ENCODE measurements around the gene KCNQ1OT1.

KCNQ1OT1 gene

GRCh38 chr11:2666828-2667570, 32.8 kb downstream of the KCNQ1OT1 start:
- DNase-seq (ENCODE audit: low read depth): no peak

DNA sequence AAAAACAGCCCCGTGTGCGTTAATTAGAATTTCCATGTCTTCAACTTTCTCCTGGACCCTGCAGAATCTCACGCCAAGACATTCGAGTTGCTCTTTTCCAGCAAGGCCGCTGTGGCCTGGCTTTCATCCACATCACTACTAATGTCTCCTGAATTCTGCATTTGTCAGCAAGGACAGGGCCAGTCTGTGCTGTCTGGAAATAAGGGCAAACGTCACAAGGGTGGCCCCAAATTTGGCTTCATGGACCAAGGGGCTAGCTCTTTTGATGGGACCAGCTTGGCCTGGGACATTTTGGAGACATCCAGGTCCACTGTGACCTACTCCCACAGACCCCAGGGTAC, 33.4 kb downstream of the KCNQ1OT1 start:
- DNase-seq (ENCODE audit: low read depth): no peak

- DNase-seq (ENCODE audit: low read depth): no peak
Observed at GRCh38 chr11:2665526-2666400, 34.0 kb downstream of the KCNQ1OT1 start.

DNA sequence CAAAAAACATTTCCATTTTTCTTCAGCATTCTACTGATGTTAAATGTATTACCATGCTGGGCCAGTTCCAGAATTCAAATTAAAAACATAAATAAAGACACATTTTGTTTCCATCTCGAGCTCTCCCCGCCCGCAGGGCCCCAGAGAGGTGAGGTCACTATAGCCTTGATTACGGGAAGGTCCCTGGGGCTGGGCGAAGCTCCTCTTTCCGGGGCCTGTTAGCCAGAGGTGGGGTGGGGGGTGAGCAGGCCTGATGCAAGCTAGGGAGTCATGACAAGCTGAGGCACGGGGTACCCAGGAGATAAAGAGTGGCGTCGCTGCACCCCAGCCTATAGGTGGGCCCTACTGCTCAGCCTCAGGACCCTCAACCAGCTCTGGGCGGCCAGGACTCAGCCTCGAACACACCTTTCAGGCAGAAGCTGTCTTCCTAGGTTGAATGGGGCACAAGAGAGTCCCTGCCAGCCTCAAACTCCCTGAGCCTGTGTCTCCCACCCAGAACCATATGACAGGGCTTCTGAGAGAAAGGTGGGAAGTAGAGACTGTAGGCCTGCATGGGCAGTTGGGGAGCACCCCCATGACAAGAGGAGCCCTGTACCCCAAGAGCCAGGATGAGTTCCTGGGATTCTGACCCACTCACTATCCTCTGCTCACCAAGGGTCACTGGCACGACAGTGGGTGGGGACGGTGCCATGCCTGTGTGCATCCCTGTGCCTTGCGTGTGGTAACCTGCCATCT, 34.8 kb downstream of the KCNQ1OT1 start:
- DNase-seq (ENCODE audit: low read depth): no peak

DNA sequence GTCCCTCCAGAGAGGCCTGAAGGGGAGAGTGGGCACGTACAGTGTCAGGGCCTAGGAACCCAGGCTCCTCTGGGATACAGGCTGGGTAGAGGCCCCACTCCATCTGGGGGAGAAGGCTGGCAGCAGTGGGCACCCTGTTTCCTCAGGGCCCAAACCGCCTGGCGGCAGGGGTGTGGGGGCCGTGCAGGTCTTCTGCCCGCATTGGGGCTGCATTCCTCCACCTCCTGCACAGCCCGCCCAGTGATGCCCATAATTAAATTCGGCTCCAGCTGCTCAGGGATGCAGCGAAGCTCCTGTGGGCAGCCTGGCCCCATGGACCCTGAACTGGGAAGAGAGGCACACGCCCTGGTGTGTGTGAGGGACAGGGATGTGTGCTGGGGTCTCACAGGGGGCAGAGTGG, 35.4 kb downstream of the KCNQ1OT1 start:
- DNase-seq (ENCODE audit: low read depth): no peak

DNA sequence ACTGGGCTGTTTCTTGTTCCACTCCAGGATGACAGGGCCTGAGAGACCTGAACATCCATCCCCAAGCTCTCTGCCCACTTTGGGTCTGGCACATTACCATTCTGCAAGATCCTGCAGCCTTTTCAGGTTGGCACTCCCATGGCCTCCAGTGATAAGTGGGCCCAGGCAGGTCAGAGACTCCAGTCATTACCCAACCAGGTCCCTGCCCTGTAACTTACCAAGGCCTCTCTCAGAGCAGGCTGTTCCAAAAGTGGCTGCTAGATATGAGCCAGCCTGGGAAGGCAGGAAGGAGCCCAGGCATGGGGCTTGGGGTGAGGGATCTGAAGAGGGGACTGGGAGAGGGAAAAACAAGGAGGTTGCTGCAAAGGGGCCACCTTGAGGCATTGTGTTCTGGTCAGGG, 35.9 kb downstream of the KCNQ1OT1 start:
- no peak for DNase-seq (ENCODE audit: low read depth)

DNA sequence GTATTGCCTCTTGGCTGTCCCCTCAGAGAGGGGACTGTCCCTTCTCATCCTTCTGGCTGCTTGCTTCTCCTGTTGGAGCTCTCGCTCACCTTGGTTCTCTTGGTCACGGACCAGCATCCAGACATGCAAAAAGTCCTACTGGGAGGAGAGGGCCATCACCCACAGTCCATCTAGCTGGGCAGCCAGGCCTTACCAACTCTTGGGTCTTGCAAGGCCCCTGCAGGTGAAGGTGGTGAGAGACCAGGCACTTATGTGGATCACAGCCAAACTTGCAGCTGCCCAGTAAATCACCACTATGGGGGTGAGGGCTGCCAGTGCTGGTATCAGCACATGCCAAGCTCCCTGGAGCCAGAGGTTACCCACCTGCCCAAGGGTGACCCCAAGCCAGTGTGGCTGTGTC, 36.3 kb downstream of the KCNQ1OT1 start:
- no peak for DNase-seq (ENCODE audit: low read depth)

DNA sequence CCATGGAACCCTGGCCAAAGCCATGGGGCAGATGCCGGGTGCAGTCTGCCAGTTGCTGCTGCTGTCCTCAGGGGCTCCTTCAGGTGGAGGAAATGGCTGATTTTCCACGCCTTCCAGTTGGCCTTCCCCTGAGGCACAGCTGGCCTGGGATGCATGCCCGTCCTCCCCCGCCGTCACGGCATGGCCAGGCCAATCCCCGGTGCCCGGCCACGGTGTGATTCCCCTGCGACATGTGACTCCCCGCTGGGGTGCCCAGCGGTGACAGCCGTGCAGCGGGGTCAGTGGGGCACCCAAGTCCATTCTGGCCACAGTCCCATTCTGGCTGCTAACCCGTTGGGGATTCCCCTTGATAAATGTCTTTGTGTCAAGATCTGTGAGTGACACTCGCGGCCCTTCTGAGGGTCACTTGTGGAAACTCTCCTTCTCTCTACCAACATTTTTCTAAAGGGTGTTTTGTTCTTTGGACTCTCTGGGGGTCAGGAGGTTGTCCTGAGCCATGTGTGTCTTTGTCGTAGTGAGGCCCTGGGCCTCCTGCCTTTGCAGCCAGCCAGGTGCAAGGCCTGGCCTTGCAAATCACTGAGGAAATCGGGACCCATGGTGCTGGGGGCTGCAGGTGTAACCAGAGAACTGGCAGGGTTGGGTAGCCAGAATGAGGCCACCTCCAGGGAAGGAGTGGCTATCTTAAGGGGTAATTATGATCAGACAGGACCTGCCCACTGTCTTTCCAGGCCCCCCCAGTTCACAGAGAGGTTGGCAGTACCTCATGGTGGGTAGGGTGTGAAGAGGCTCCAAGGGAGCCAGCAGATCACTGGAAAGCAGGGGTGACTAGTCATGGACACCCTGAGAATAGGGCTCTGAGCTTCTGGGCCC, 37.1 kb downstream of the KCNQ1OT1 start:
- no peak for DNase-seq (ENCODE audit: low read depth)

GRCh38 chr11:2662024-2662312, 37.8 kb downstream of the KCNQ1OT1 start:
- no peak for DNase-seq (ENCODE audit: low read depth)

- DNase-seq (ENCODE audit: low read depth): no peak
Observed at GRCh38 chr11:2661173-2662023, 38.4 kb downstream of the KCNQ1OT1 start.

DNA sequence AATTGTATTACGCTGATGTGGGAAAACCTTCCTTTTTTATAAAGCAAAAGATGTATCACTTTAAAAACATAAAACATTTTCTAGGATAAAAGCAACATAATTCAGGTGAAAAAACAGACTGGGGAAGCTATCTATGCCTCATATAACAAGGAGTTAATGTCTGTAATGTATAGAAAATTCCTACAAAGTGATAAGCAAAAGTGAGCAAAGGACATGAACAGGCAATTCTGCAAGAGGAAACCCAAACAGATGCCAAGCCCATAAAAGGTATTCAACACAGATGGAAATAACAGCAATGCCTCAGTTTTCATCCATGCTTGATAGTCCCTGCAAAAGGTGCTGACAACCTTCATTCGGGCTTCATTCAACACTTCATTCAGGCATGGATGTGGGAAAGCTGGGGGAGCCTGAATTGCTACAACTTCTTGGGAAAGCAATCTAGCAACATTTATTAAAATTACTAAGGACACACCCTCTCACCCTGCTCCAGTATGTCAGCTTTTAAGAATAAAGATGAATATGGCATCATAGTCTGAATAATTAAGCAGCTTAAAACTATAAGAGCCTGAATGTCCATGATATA, 39.3 kb downstream of the KCNQ1OT1 start:
- no peak for DNase-seq (ENCODE audit: low read depth)

- DNase-seq (ENCODE audit: low read depth): no peak
Observed at GRCh38 chr11:2657697-2658284, 42.0 kb downstream of the KCNQ1OT1 start.

- no peak for DNase-seq (ENCODE audit: low read depth)
Observed at GRCh38 chr11:2656859-2657258, 42.9 kb downstream of the KCNQ1OT1 start.

GRCh38 chr11:2655834-2656622, 43.8 kb downstream of the KCNQ1OT1 start:
- DNase-seq (ENCODE audit: low read depth): no peak

GRCh38 chr11:2655016-2655719, 44.6 kb downstream of the KCNQ1OT1 start:
- no peak for DNase-seq (ENCODE audit: low read depth)

- DNase-seq (ENCODE audit: low read depth): no peak
Observed at GRCh38 chr11:2653930-2654739, 45.7 kb downstream of the KCNQ1OT1 start.

GRCh38 chr11:2653198-2653551, 46.6 kb downstream of the KCNQ1OT1 start:
- DNase-seq (ENCODE audit: low read depth): no peak
